ENCODE results near the gene TDRD7. TPM values are rescaled to one million over a fixed set of nuclear protein-coding genes. Genes with fewer than 3 reads are reported as not detected.

TDRD7 gene
- total RNA-seq, 2 experiments from 2014 or later: 3.7 to 4.0 TPM

DNA sequence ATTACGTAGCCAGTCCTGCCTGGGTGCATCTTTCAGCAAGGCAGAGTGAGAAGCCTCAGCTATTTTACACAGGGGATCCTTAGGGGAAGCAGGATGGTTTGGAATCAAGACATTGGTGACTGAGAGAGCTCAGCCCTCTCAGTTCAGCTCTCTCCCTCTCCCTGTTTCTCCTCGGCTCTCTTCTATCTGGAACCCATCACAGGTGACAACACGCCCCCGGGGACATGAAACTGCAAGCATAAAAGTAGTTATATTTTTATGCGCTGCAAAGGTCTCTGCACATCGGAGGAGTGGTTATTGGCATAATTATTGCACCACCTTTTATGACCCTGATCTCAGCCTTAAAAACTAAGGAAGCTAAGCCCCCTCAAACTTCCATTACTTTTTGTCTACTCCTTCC lies 103.8 kb downstream of the TDRD7 start:
- CTCF ChIA-PET: interaction anchor here (1.6 kb wide), 1 partner anchor 83 kb away, joined by 5 read pairs; no protein-coding TSS in a partner anchor
- no peak for ATAC-seq

DNA sequence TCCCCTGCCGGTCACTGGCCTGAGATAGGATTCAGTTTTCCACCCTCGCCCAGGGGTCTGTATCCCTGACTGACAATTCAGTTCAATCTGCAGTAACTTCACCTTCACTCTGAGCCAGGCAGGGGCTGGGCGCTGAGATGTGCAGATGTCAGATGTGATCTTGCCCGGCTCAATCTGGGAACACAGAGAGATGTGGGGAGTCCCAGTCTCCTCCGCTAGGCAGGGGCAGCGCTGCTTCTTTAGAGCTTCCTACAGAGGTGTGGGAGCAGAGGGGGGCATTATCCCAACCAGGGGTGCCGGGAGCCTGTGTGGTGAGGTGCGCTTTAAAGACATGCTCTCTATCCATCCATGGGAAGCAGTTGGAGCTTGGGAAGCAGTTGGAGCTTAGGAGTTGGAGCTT lies 104.2 kb downstream of the TDRD7 start:
- Mint-ChIP-seq H3K36me3 (ENCODE audit: low read depth) (no peaks in the 10 kb centered on the region), H3K9me3 (no peaks in the 10 kb centered on the region)

More for the DNA sequence above, 103.8 kb downstream of the TDRD7 start:
- no peak for DNase-seq
- Mint-ChIP-seq H3K27me3 (peaks cover 27% of the 10 kb centered on the region), H3K4me3 (no peak overlapping the region), H3K9me3 (no peaks in the 10 kb centered on the region), H3K4me1 (ENCODE audit: low read depth) (peaks cover 8% of the 10 kb centered on the region), H3K36me3 (ENCODE audit: low read depth) (no peaks in the 10 kb centered on the region), H3K27ac (no peak overlapping the region)
- TF ChIP-seq, protein P1, sequence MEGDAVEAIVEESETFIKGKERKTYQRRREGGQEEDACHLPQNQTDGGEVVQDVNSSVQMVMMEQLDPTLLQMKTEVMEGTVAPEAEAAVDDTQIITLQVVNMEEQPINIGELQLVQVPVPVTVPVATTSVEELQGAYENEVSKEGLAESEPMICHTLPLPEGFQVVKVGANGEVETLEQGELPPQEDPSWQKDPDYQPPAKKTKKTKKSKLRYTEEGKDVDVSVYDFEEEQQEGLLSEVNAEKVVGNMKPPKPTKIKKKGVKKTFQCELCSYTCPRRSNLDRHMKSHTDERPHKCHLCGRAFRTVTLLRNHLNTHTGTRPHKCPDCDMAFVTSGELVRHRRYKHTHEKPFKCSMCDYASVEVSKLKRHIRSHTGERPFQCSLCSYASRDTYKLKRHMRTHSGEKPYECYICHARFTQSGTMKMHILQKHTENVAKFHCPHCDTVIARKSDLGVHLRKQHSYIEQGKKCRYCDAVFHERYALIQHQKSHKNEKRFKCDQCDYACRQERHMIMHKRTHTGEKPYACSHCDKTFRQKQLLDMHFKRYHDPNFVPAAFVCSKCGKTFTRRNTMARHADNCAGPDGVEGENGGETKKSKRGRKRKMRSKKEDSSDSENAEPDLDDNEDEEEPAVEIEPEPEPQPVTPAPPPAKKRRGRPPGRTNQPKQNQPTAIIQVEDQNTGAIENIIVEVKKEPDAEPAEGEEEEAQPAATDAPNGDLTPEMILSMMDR (IDR thresholded peaks at IDR 0.05): no peak
- intact Hi-C loops (cut with micrococcal nuclease): no loop called here
- POLR2A ChIA-PET: no interaction called here

DNA sequence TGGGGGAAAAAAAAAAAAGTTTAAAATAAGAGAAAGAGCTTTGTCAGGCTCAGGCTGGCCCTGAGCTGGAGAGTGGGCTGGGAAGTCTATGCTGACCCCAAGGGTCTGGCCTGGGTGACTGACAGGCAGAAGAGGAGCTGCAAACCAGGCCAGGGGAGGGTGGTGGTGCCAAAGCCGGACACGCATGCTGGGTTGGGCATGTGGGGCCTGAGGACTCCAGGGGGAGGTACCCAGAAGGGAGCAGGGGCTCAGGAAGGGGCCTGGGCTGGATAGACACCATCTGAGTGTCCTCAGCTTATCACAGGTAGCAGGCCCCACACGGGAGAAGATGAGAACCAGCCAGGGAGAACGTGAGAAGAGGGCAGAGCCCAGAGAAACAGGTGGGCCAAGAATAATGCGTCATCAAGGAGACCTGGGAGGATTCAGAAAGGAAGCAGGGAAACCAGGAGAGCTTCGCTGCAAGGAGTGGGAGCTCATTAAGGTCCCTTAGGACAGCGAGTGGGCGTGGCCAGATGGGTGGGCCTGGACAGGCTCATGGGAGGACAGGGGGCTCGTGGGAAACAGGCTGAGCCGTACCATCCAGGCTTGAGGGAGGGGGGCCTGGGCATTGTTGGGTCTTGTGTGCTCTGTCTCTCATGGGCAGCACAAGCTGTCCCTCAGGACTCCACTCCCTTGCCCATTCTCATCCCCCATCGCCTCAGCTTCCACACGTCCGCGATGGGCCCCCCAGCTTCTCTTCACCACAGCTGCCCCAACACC lies 105.6 kb downstream of the TDRD7 start:
- TF ChIP-seq, protein P1 (IDR thresholded peaks at IDR 0.05): no peak
- Mint-ChIP-seq H3K27me3 (peaks cover 27% of the 10 kb centered on the region), H3K27ac (no peak overlapping the region), H3K9me3 (no peaks in the 10 kb centered on the region), H3K36me3 (ENCODE audit: low read depth) (no peaks in the 10 kb centered on the region), H3K4me3 (no peak overlapping the region), H3K4me1 (ENCODE audit: low read depth) (no peaks in the 10 kb centered on the region)
- ChIA-PET POLR2A (no interaction called here), CTCF (interaction anchor here (0.6 to 1.6 kb wide), 2 partner anchors 90 to 98 kb away, joined by 3 to 7 read pairs; no protein-coding TSS in a partner anchor)
- intact Hi-C loops (cut with micrococcal nuclease): no loop called here
- ATAC-seq (no peak), DNase-seq (no peak)

More for the DNA sequence above, 104.2 kb downstream of the TDRD7 start:
- Mint-ChIP-seq H3K4me1 (ENCODE audit: low read depth) (peaks cover 3% of the 10 kb centered on the region), H3K4me3 (no peak overlapping the region), H3K27ac (no peak overlapping the region), H3K27me3 (peaks cover 27% of the 10 kb centered on the region)
- intact Hi-C loops (cut with micrococcal nuclease): no loop called here
- CTCF ChIA-PET: no interaction called here
- POLR2A ChIA-PET: no interaction called here
- TF ChIP-seq, protein P1 (IDR thresholded peaks at IDR 0.05): no peak
- ATAC-seq (no peak), DNase-seq (no peak)

DNA sequence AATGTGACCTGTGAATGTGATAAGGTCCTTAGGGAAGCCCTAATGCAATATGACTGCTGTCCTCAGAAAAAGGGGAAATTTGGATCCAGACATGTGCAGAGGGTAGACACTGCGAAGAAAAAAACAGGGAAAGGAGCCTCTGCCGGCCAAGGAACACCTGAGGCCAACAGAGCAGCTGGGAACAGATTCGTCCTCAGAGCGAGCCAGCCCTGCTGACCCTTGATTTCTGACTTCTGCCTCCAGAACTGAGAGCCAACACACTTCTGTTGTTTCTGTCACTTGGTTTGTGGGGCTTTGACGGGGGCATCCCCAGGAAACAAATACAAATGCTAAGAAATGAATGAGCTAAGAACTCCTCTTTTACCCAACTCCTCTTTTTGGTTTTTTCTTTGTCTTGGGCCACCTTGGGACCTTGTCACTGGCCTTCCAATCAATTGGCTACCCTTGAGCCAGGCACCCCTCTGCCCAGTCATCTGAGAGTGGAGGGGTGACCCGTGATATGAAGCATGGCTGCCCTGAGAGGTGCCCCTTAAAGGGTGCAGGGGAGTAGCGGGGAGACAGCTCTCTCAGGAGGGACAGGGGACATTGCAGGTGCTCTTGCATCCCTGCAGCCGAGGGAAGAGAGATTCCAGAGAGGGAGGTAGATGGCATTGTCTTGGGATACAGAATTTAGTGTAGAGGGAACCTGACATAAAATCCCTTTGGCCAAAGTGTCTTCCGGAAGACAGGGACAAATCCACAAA lies 106.4 kb downstream of the TDRD7 start:
- Mint-ChIP-seq H3K9me3 (no peaks in the 10 kb centered on the region), H3K27ac (no peak overlapping the region), H3K4me1 (ENCODE audit: low read depth) (no peaks in the 10 kb centered on the region), H3K27me3 (peaks cover 27% of the 10 kb centered on the region), H3K4me3 (no peak overlapping the region), H3K36me3 (ENCODE audit: low read depth) (no peaks in the 10 kb centered on the region)
- ATAC-seq (no peak), DNase-seq (no peak)
- intact Hi-C loops (cut with micrococcal nuclease): no loop called here
- ChIA-PET CTCF (interaction anchor here (1.0 to 1.6 kb wide), 2 partner anchors 80 to 97 kb away, joined by 3 to 7 read pairs; no protein-coding TSS in a partner anchor), POLR2A (no interaction called here)
- TF ChIP-seq, protein P1 (IDR thresholded peaks at IDR 0.05): no peak

DNA sequence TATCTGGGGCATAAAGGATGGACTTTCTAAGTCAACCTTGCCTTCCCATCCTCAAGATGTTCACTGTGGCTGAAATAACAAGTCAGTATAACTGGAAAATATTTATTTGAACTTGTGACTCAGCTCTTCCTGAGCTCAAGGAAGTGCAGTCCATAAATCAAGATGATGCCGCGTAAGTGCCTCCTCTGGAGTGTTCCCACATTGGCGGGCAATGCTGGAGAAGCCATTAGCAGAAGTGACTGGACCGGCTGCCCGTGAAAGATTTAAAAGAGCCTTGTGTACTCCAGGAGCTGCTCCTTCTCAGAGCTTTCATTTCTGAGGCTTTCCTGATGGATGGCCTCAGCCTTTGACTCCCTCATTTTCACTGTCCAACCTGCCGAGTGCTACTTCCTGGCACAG lies 107.0 kb downstream of the TDRD7 start:
- Mint-ChIP-seq H3K4me3 (no peak overlapping the region), H3K36me3 (ENCODE audit: low read depth) (no peaks in the 10 kb centered on the region), H3K9me3 (no peaks in the 10 kb centered on the region), H3K27ac (no peak overlapping the region), H3K27me3 (peaks cover 27% of the 10 kb centered on the region), H3K4me1 (ENCODE audit: low read depth) (no peaks in the 10 kb centered on the region)
- TF ChIP-seq, protein P1 (IDR thresholded peaks at IDR 0.05): no peak
- CTCF ChIA-PET: interaction anchor here (1.0 to 1.6 kb wide), 2 partner anchors 80 to 96 kb away, joined by 3 to 7 read pairs; no protein-coding TSS in a partner anchor
- intact Hi-C loops (cut with micrococcal nuclease): no loop called here
- POLR2A ChIA-PET: interaction anchor here (0.7 kb wide), 1 partner anchor 16 kb away, joined by 3 read pairs; no protein-coding TSS in a partner anchor
- no peak for ATAC-seq
- no peak for DNase-seq

Data from activated CD8-positive, alpha-beta T cell treated with anti-CD3 and anti-CD28 coated beads for 36 hours (primary cell).